Fibroblast of peridontal ligament (primary cell): Measurements from ENCODE around the gene DAZ3.
"Not testable (repeated sequence)": the region's sequence is repeated elsewhere in the genome, so short reads cannot be mapped to it uniquely, and the experiment has no call there.

Experiments
- DNase-seq: peaks from one replicate; pipeline ENCODE4 v3.0.0-alpha.2; 2010; ENCODE audit errors: extremely low read depth

DAZ3 gene, protein sequence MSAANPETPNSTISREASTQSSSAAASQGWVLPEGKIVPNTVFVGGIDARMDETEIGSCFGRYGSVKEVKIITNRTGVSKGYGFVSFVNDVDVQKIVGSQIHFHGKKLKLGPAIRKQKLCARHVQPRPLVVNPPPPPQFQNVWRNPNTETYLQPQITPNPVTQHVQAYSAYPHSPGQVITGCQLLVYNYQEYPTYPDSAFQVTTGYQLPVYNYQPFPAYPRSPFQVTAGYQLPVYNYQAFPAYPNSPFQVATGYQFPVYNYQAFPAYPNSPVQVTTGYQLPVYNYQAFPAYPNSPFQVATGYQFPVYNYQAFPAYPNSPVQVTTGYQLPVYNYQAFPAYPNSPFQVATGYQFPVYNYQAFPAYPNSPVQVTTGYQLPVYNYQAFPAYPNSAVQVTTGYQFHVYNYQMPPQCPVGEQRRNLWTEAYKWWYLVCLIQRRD

DNA sequence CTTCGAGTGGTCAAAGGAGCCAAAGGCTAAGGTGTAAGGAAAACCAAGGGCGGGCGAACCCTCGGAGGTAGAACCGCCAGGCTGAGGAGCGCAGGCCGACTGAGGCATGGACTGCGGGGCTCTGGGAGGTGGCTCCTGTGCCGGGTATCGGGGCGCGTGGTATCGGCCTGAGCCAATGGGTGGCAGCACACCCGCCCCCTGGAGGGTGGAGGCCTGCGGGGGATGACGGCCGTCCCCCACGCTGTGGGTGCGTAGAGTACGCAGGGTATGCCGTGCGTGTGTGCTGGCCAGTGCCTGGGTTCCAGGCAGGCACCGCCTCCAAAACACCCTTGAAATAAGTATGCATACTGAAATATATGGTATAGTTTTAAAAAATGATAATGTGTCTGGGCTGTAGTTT, at the start of gene DAZ3:
TSS of gene DAZ3 (minus strand) at position 101 of the 400 bp plus-strand sequence. CDS start 208 bp downstream, outside the sequence.
- DNase-seq: not testable (repeated sequence)

DNA sequence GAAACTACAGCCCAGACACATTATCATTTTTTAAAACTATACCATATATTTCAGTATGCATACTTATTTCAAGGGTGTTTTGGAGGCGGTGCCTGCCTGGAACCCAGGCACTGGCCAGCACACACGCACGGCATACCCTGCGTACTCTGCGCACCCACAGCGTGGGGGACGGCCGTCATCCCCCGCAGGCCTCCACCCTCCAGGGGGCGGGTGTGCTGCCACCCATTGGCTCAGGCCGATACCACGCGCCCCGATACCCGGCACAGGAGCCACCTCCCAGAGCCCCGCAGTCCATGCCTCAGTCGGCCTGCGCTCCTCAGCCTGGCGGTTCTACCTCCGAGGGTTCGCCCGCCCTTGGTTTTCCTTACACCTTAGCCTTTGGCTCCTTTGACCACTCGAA, 20.4 kb upstream of the DAZ3 start, which contains the start of gene DAZ4:
TSS of gene DAZ4 (plus strand) at position 301 of the 400 bp plus-strand sequence. CDS start 208 bp downstream, outside the sequence.
- not testable (repeated sequence) for DNase-seq

DNA sequence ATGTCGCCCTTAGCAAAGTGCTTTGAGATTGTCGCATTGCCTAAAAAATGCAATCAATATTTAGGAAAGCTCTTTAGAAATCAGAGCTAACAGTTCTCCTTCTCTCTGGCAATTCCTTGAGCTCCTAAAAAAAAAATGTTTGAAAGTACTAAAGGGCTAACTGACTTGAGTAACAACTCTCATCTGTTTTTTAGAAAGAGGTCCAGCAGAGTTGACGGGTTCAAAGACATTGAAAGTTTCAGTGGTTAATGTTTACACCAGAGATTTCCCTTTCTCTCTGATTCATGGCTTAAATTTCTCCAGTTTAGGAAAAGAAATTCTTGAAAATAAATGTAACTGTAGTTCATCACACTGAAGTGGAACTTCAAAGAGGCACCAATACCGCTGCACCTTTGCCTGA, 11.9 kb upstream of the DAZ3 start:
- not testable (repeated sequence) for DNase-seq

DNA sequence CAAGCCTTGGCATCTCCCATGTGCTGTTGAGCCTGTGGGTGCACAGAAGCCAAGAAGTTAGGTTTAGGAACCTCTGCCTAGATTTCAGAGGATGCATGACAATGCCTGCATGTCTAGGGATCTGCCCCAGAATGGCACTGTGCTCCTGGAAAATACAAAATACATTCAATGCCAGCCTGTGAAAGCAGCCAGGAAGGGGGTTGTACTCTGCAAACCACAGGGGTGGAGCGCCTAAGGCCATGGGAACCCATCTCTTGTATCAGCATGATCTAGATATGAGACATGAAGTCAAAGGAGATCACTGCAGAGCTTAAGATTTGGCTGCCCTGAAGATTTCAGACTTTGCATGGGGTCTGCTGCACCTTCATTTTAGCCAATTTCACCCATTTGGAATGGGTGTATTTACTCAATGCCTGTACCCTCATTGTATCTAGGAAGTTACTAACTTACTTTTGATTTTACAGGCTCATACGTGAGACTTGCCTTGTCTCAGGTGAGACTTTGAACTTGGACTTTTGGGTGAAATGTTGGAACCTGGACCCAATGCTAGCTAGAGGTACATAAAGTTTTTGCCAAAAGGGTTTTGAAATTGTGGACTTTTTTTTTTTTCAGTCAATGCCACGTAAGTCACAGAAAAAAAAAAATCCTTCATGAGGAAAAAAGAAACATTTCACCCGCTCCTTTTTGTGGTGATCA, 11.1 kb upstream of the DAZ3 start:
- DNase-seq: not testable (repeated sequence)

DNA sequence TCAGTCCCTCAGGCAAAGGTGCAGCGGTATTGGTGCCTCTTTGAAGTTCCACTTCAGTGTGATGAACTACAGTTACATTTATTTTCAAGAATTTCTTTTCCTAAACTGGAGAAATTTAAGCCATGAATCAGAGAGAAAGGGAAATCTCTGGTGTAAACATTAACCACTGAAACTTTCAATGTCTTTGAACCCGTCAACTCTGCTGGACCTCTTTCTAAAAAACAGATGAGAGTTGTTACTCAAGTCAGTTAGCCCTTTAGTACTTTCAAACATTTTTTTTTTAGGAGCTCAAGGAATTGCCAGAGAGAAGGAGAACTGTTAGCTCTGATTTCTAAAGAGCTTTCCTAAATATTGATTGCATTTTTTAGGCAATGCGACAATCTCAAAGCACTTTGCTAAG, 8.6 kb upstream of the DAZ3 start:
- not testable (repeated sequence) for DNase-seq
